GM19238 (cell line): Measurements from ENCODE around the gene ZNF117.
A peak's percentile ranks its signal among the peaks of the same experiment; 100 is the strongest.
"Not testable (repeated sequence)": the region's sequence is repeated elsewhere in the genome, so short reads cannot be mapped to it uniquely, and the experiment has no call there.

Experiments used
- DNase-seq: peaks from one replicate; pipeline ENCODE4 v3.0.0; 2011; ENCODE audit warnings: low spot score; ENCODE audit not compliant: insufficient read length

ZNF117 gene

DNA sequence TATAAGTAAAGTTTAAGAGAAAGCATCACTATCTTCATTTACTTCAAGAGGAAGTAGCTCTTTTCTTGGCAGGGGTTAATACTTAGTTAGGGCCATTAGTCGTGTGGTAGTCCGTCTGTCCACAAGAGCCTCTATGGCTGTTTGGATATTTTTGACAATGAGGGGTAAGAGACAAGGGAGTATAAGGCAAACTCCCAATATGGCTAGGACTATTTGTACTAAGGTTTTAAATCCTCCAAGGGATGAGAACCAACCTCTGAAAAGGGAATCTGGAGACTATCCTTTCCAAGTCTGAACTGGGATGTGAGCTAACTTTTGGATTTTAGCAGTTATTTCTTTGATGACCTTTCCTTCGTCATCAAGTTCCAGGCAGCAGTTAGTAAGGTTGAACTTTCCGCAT lies at the start of gene ZNF117:
TSS of gene ZNF117 (minus strand) at position 101 of the 400 bp plus-strand sequence.
- no peak for DNase-seq

GRCh38 chr7:65038767-65039166 lies 47.9 kb upstream of the ZNF117 start:
- peak; percentile 4 for DNase-seq

DNA sequence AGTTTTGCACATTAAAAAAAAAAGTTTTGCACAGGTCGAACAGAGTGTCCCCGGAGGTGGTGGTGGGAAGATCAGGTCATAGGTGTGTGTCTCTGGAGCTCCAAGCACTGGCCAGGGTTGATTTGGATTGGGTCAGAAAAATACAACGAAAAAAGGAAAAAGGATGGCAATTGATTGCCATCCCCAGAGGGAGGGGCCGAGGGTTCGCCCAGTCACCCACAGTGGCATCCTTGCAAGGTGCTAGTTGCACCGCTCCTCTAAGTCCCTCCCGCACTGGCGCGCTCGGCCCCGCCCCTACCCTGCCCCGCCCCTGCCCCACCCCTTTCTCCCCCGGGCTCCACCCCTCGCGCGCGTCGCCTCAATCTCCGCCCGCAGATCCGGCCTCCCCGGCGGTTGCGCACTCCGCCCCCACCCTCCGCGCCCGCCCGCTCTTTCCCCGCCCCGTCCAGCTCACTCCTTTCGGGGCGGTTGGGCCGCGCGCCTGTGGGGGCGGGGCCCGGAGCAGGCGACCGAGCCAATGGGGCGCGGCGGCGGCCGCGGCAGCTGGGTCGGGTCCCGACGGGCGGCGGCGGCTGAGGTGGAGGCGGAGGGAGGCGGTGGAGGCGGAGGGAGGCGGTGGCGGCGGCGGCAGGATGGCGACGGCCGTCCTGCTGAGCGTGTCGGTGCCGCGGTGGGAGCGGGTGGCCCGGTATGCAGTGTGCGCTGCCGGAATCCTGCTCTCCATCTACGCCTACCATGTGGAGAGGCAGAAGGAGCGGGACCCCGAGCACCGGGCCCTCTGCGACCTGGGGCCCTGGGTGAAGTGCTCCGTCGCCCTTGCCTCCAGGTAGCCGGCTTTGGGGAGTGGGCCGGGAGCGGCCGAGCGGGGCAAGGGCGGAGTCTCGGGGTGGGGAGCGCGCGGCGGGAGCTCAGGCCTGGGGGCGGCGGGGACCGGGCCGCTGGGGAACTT lies 47.2 kb upstream of the ZNF117 start:
- DNase-seq, result peak; percentile 79

GRCh38 chr7:65036526-65036925 lies 45.7 kb upstream of the ZNF117 start:
- not testable (repeated sequence) for DNase-seq

GRCh38 chr7:65035469-65035868 lies 44.6 kb upstream of the ZNF117 start:
- not testable (repeated sequence) for DNase-seq

DNA sequence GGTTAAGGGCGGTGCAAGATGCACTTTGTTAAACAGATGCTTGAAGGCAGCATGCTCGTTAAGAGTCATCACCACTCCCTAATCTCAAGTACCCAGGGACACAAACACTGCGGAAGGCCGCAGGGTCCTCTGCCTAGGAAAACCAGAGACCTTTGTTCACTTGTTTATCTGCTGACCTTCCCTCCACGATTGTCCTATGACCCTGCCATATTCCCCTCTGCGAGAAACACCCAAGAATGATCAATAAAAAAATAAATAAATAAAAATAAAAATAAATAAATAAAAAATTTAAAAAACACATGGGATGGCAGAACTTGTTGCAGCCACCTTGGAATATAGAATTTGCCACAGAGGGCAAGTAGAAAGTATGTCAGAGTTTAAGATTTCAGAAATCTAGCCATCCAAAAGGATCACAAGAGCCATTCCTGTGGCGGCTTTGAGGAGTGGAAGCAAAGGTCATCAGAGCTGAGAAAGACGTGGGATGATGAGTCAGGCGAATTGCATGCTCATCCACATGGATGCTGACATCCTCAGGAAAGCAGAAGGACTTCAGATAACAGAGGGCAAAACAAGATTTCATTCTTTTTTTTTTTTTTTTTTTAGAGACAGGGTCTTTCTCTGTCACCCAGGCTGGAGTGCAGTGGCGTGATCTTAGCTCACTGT lies 43.4 kb upstream of the ZNF117 start:
- not testable (repeated sequence) for DNase-seq

DNA sequence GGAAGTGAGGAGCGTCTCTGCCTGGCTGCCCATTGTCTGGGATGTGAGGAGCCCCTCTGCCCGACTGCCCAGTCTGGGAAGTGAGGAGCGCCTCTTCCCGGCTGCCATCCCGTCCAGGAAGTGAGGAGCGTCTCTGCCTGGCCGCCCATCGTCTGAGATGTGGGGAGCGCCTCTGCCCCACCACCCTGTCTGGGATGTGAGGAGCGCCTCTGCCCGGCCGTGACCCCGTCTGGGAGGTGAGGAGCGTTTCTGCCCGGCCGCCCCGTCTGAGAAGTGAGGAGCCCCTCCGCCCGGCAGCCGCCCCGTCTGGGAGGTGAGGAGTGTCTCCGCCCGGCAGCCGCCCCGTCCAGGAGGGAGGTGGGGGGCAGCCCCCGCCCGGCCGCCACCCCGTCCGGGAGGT lies 42.6 kb upstream of the ZNF117 start:
- not testable (repeated sequence) for DNase-seq

DNA sequence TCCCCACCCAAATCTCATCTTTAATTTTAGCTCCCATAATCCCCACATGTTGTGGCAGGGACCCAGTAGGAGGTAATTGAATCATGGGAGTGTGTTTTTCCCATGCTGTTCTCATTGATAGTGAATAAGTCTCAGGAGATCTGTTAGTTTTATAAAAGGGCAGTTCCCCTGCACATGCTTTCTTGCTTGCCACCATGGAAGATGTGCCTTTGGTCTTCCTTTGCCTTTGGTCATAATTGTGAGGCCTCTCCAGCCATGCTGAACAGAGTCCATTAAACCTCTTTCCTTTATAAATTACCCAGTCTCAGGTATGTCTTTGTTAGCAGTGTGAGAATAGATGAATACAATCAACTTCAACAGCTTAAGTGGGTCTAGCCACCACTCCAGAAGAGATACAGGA lies 34.2 kb upstream of the ZNF117 start:
- not testable (repeated sequence) for DNase-seq

GRCh38 chr7:65020978-65021377 lies 30.1 kb upstream of the ZNF117 start:
- not testable (repeated sequence) for DNase-seq

GRCh38 chr7:65009881-65010280 lies 19.0 kb upstream of the ZNF117 start:
- DNase-seq, result not testable (repeated sequence)

- DNase-seq, result not testable (repeated sequence)
Measured at GRCh38 chr7:65009394-65009793, 18.6 kb upstream of the ZNF117 start.

DNA sequence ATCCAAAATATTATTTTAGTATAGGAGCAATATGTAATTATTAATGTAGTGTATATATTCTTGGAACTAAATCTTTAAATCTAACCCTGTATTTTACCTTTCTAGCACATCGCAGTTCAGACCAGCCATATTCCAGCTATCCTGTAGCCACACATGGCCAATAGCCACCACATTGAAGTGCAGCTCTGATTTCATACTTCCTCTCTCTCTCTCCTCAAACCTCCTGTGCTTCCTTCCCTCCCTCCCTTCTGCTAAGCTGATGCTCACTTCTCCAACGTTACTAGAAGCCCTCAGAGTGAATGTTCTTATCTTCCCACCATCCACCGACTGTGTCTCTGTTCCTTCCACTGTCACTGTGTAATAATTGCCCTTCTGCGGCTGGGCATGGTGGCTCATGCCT lies 16.2 kb upstream of the ZNF117 start:
- DNase-seq, result not testable (repeated sequence)

- peak; percentile 86 for DNase-seq
Measured at GRCh38 chr7:65006094-65006992, 15.5 kb upstream of the ZNF117 start, which contains the start of gene ERV3-1. TSS of gene ERV3-1 (minus strand) at chr7:65006687. CDS start at chr7:64993026, 13,661 bp downstream.

- no peak for DNase-seq
Measured at GRCh38 chr7:65004575-65004974, 13.7 kb upstream of the ZNF117 start.

GRCh38 chr7:65002972-65003585 lies 12.2 kb upstream of the ZNF117 start:
- no peak for DNase-seq

GRCh38 chr7:65001291-65001814 lies 10.5 kb upstream of the ZNF117 start:
- DNase-seq, result no peak

- no peak for DNase-seq
Measured at GRCh38 chr7:64999165-65000004, 8.5 kb upstream of the ZNF117 start.

GRCh38 chr7:64998865-64999164 lies 8.0 kb upstream of the ZNF117 start:
- no peak for DNase-seq

- no peak for DNase-seq
Measured at GRCh38 chr7:64997927-64998391, 7.1 kb upstream of the ZNF117 start.
